Thymus (tissue), 11 donors: ENCODE results near the gene SLC36A4. TPM values are rescaled to one million over a fixed set of nuclear protein-coding genes. Genes with fewer than 3 reads are reported as not detected.
"Not testable (repeated sequence)": the region's sequence is repeated elsewhere in the genome, so short reads cannot be mapped to it uniquely, and the experiment has no call there.

ENCODE experiments used
- DNase-seq, 9 donors: peaks; one replicate each; pipeline ENCODE4 v3.0.0-alpha.2; 2013; ENCODE audit warnings: low spot score in 9 of 9, low read depth in 6 of 9, missing footprints in 1 of 9
- H3K27ac ChIP-seq, 2 donors: one replicate each; pipeline ENCODE4 v1.5.1; 2013; ENCODE audit warnings: control low read depth in 1 of 2, low read depth in 1 of 2, low read length in 1 of 2, mild to moderate bottlenecking in 1 of 2, moderate library complexity in 1 of 2
- H3K27me3 ChIP-seq, 2 donors: one replicate each; pipeline ENCODE4 v1.5.1; 2013; ENCODE audit warnings: low read length in 1 of 2; ENCODE audit not compliant: control insufficient read depth in 2 of 2, insufficient read depth in 1 of 2
- H3K36me3 ChIP-seq, 2 donors: one replicate each; pipeline ENCODE4 v1.5.1; 2013; ENCODE audit warnings: low read length in 1 of 2, mild to moderate bottlenecking in 1 of 2, moderate library complexity in 1 of 2; ENCODE audit not compliant: control insufficient read depth in 2 of 2, insufficient read depth in 2 of 2
- H3K4me1 ChIP-seq, 2 donors: one replicate each; pipeline ENCODE4 v1.5.1; 2013; ENCODE audit warnings: low read length in 2 of 2; ENCODE audit not compliant: control insufficient read depth in 2 of 2, insufficient read depth in 2 of 2
- H3K4me3 ChIP-seq, 2 donors: one replicate each; pipeline ENCODE4 v1.5.1; 2013; ENCODE audit warnings: low read length in 2 of 2, control low read depth in 1 of 2, mild to moderate bottlenecking in 1 of 2
- H3K9me3 ChIP-seq, 2 donors: one replicate each; pipeline ENCODE4 v1.5.1; 2013; ENCODE audit warnings: low read length in 1 of 2, mild to moderate bottlenecking in 1 of 2; ENCODE audit not compliant: control insufficient read depth in 2 of 2, insufficient read depth in 1 of 2
- WGBS: extraction: QIAGEN DNeasy Blood & Tissue Kit; methylation state at CpG from one replicate; pipeline ENCODE4 v1.1.7; 2013; 5-methylcytosine and 5-hydroxymethylcytosine counted together
- polyA plus RNA-seq: library from polyadenylated mRNA; stranded (reverse); fragments of 200-250 nt; gene quantifications from one replicate; pipeline ENCODE4 v1.2.3, GENCODE V29; 2013
- total RNA-seq: library from RNA; stranded (reverse); fragments of 120-200 nt; gene quantifications from one replicate; pipeline ENCODE4 v1.2.4, GENCODE V29; 2013
- donor health status: healthy.

SLC36A4 gene
- total and polyA plus RNA-seq, 2 donors, result 5.5 to 6.9 TPM

GRCh38 chr11:93187290-93187689 lies 10.5 kb downstream of the SLC36A4 start:
- H3K36me3 ChIP-seq, result peaks cover 0 to 3% of the 10 kb centered on the region in 2 donors
- H3K27me3 ChIP-seq, result no peaks in the 10 kb centered on the region
- DNase-seq, result no peak
- no peak overlapping the region for H3K27ac ChIP-seq
- H3K4me1 ChIP-seq, result no peaks in the 10 kb centered on the region
- H3K9me3 ChIP-seq, result peaks cover 0 to 4% of the 10 kb centered on the region in 2 donors
- no peak overlapping the region for H3K4me3 ChIP-seq

GRCh38 chr11:93177891-93178290 lies 19.9 kb downstream of the SLC36A4 start:
- DNase-seq, H3K9me3 ChIP-seq: not testable (repeated sequence)

GRCh38 chr11:93169950-93170561 lies 27.7 kb downstream of the SLC36A4 start:
- Histone ChIP-seq H3K9me3 (no peaks in the 10 kb centered on the region), H3K27me3 (no peaks in the 10 kb centered on the region), H3K27ac (no peak overlapping the region), H3K4me3 (no peak overlapping the region), H3K36me3 (peaks cover 0 to 2% of the 10 kb centered on the region in 2 donors), H3K4me1 (no peaks in the 10 kb centered on the region)
- DNase-seq, result peak in 3 of 9 donors; percentile 2 to 24 (median 2)
- 88% methylated on average over 2 of the region's 2 CpGs for WGBS

More at GRCh38 chr11:93177891-93178290, 19.9 kb downstream of the SLC36A4 start:
- H3K27me3 ChIP-seq, H3K36me3 ChIP-seq, H3K4me3 ChIP-seq, H3K27ac ChIP-seq, H3K4me1 ChIP-seq: not testable (repeated sequence)
- 90% methylated on average over 13 of the region's 13 CpGs for WGBS

- Histone ChIP-seq H3K4me1 (no peaks in the 10 kb centered on the region), H3K4me3 (no peak overlapping the region), H3K27ac (no peak overlapping the region), H3K9me3 (no peaks in the 10 kb centered on the region), H3K27me3 (no peaks in the 10 kb centered on the region), H3K36me3 (peaks cover 0 to 6% of the 10 kb centered on the region in 2 donors)
- WGBS, result 98% methylated on average over 2 of the region's 2 CpGs
- no peak for DNase-seq
Measured at GRCh38 chr11:93169143-93169542, 28.6 kb downstream of the SLC36A4 start.

GRCh38 chr11:93166862-93167261 lies 30.9 kb downstream of the SLC36A4 start:
- peak in 2 of 9 donors; percentile 1 to 2 for DNase-seq
- H3K27ac ChIP-seq, result no peak overlapping the region
- no peak overlapping the region for H3K4me3 ChIP-seq
- H3K4me1 ChIP-seq, result no peaks in the 10 kb centered on the region
- 70% methylated on average over 2 of the region's 2 CpGs for WGBS
- no peaks in the 10 kb centered on the region for H3K27me3 ChIP-seq
- H3K9me3 ChIP-seq, result no peaks in the 10 kb centered on the region
- H3K36me3 ChIP-seq, result peaks cover 0 to 14% of the 10 kb centered on the region in 2 donors

- no peak overlapping the region for H3K27ac ChIP-seq
- no peaks in the 10 kb centered on the region for H3K9me3 ChIP-seq
- no peak for DNase-seq
- peaks cover 0 to 14% of the 10 kb centered on the region in 2 donors for H3K36me3 ChIP-seq
- H3K4me1 ChIP-seq, result no peaks in the 10 kb centered on the region
- H3K4me3 ChIP-seq, result no peak overlapping the region
- no peaks in the 10 kb centered on the region for H3K27me3 ChIP-seq
Measured at GRCh38 chr11:93166194-93166593, 31.6 kb downstream of the SLC36A4 start.

GRCh38 chr11:93160808-93161207 lies 37.0 kb downstream of the SLC36A4 start:
- H3K4me1 ChIP-seq, result no peaks in the 10 kb centered on the region
- 99% methylated on average over 1 of the region's 1 CpG for WGBS
- no peaks in the 10 kb centered on the region for H3K9me3 ChIP-seq
- H3K27me3 ChIP-seq, result no peaks in the 10 kb centered on the region
- H3K4me3 ChIP-seq, result no peak overlapping the region
- peaks cover 0 to 11% of the 10 kb centered on the region in 2 donors for H3K36me3 ChIP-seq
- DNase-seq, result no peak
- H3K27ac ChIP-seq, result no peak overlapping the region

- no peak overlapping the region for H3K4me3 ChIP-seq
- peaks cover 0 to 11% of the 10 kb centered on the region in 2 donors for H3K36me3 ChIP-seq
Measured at GRCh38 chr11:93160156-93160555, 37.6 kb downstream of the SLC36A4 start.

GRCh38 chr11:93159721-93160120 lies 38.1 kb downstream of the SLC36A4 start:
- DNase-seq, result no peak
- Histone ChIP-seq H3K4me3 (no peak overlapping the region), H3K4me1 (no peaks in the 10 kb centered on the region), H3K9me3 (no peaks in the 10 kb centered on the region), H3K27me3 (no peaks in the 10 kb centered on the region), H3K27ac (no peak overlapping the region), H3K36me3 (peaks cover 0 to 11% of the 10 kb centered on the region in 2 donors)
- 100% methylated on average over 2 of the region's 2 CpGs for WGBS

More at GRCh38 chr11:93160156-93160555, 37.6 kb downstream of the SLC36A4 start:
- no peaks in the 10 kb centered on the region for H3K27me3 ChIP-seq
- H3K9me3 ChIP-seq, result no peaks in the 10 kb centered on the region
- DNase-seq, result no peak
- H3K27ac ChIP-seq, result no peak overlapping the region
- H3K4me1 ChIP-seq, result no peaks in the 10 kb centered on the region
